Neuron (in vitro differentiated cells): ENCODE results near the gene MAP2K1.

ENCODE experiments used
- H2AFZ ChIP-seq: one replicate; pipeline ENCODE4 v1.6.1; 2013; ENCODE audit warnings: low read depth, mild to moderate bottlenecking, inconsistent platforms, low read length, moderate library complexity
- H3K27me3 ChIP-seq: one replicate; pipeline ENCODE4 v1.6.1; 2013; ENCODE audit warnings: low read length; ENCODE audit not compliant: insufficient read depth
- H3K36me3 ChIP-seq: one replicate; pipeline ENCODE4 v1.6.1; 2013; ENCODE audit warnings: low read length; ENCODE audit not compliant: insufficient read depth
- H3K4me1 ChIP-seq: one replicate; pipeline ENCODE4 v1.6.1; 2013; ENCODE audit warnings: low read length; ENCODE audit not compliant: insufficient read depth
- H3K4me3 ChIP-seq: 2 replicates; pipeline ENCODE4 v1.5.1; 2013; ENCODE audit warnings: mild to moderate bottlenecking, low read length, moderate library complexity
- H3K9me3 ChIP-seq: one replicate; pipeline ENCODE4 v1.6.1; 2013; ENCODE audit warnings: low read length

The MAP2K1 gene

DNA sequence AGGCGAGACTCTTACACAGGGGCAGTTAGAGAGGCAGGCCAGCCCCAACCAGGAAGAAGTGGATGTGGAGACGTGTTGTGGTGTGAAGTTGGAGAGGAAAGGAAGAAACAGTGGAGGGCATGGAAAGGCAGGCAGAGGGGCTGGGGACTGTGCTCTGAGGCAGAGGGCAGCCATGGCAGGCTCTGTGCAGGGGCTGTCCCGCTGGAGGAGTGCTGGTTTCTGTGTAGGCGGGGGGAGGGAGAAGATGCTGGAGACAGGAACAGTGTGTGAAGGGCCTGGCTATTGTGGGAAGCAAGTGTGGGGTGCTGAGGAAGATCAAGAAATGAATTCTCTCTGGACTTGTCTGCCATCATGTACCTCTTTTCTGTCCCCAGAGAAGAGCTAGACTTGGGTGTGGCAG, 89.8 kb downstream of the MAP2K1 start:
- H3K27me3 ChIP-seq, result no peaks in the 10 kb centered on the region
- H3K4me3 ChIP-seq, result no peak overlapping the region
- no peak overlapping the region for H2AFZ ChIP-seq
- no peaks in the 10 kb centered on the region for H3K4me1 ChIP-seq
- no peaks in the 10 kb centered on the region for H3K36me3 ChIP-seq
- no peaks in the 10 kb centered on the region for H3K9me3 ChIP-seq

DNA sequence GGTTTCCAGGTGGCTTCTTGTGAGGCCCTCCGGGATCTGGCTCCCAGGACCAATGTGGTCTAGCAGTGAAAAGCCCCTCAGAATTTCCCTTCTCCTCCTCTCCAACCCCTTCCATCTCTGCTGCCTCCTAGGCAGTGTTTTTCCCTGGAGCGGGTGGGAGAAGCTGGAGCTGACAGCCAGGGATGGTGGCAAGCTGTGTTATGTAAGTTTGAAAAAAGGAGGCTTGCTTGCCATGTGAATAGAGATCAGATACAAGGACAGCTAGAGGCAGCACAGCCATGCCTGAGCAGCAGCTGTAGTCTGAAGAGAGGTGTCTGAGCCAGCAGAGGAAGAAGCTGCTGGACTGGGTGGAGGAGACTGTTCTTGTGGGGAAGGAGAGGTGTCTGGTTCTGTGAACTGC, 90.3 kb downstream of the MAP2K1 start:
- no peak overlapping the region for H3K4me3 ChIP-seq
- H3K4me1 ChIP-seq, result no peaks in the 10 kb centered on the region
- peaks cover 1% of the 10 kb centered on the region for H3K36me3 ChIP-seq
- H2AFZ ChIP-seq, result no peak overlapping the region
- no peaks in the 10 kb centered on the region for H3K9me3 ChIP-seq
- no peaks in the 10 kb centered on the region for H3K27me3 ChIP-seq

DNA sequence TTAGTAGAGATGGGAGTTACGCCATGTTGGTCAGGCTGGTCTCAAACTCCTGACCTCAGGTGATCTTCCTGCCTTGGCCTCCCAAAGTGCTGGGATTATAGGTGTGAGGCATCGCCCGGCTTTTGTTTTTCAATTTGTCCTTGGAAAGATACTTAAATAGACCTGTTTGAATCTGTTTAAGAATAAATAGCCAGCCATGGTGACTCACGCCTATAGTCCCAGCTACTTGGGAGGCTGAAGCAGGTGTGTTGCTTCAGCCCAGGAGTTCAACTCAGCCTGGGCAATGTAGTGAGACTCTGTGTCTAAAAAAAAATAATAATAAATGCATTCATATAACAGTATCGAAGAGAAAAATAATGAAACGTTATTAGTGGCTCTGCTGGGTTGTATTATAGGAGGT, 93.6 kb downstream of the MAP2K1 start:
- H3K4me1 ChIP-seq, result no peaks in the 10 kb centered on the region
- no peaks in the 10 kb centered on the region for H3K27me3 ChIP-seq
- H3K9me3 ChIP-seq, result no peaks in the 10 kb centered on the region
- no peak overlapping the region for H2AFZ ChIP-seq
- no peak overlapping the region for H3K4me3 ChIP-seq
- H3K36me3 ChIP-seq, result peaks cover 11% of the 10 kb centered on the region

DNA sequence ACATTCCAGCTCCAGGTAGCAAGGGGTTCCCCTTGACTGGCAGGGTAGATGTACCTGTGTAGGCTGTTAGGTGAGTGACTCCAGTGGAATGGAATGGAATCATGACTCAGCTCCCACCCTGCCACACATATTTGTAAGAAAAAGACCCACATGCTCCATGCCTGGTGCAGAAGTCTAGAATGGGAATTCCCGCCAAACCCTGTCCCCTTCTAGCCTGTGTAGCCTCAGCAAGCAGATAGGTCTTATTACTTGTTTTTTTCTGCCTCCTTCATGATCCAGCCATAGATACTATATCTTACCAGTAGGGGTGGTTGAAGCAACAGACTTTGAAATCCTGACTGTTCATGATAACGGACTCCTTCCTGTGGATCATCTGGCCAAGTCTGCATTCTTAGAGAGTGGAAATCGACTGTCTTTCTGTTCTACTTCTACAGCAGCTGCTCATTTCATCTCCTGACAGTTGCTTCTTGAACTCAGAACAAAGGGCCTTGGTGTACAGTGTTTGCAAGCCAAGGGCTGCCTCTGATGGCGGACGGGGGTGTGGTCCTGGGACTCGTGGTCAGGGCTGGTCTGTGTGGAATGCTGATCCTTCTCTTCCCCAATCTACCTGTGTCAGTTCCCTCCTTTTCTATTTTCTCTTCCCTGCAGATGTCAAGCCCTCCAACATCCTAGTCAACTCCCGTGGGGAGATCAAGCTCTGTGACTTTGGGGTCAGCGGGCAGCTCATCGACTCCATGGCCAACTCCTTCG, 94.6 kb downstream of the MAP2K1 start:
- Histone ChIP-seq H3K27me3 (no peaks in the 10 kb centered on the region), H3K4me1 (no peaks in the 10 kb centered on the region), H2AFZ (no peak overlapping the region), H3K4me3 (no peak overlapping the region), H3K36me3 (peaks cover 11% of the 10 kb centered on the region), H3K9me3 (no peaks in the 10 kb centered on the region)

DNA sequence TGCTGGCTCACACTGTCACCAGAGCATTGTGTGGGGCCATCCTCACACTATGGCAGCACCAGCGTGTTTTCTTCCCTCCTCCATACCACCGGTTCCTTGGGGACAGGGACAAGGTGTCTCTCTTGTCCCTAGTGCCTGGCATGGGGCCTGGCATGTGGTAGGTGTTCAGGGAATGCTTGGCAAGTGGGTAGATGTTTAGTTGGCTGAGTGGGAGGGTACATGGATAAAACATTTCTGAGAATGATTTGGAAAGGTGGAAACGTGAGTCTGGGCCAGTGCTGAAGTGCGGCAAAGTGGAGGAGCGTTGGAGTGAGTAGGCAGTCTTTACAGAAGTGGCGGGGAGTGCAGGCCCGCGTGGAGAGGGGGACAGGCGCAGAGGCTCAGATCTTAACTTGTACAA, 95.8 kb downstream of the MAP2K1 start:
- Histone ChIP-seq H3K4me3 (no peak overlapping the region), H3K36me3 (peaks cover 15% of the 10 kb centered on the region), H2AFZ (no peak overlapping the region), H3K27me3 (no peaks in the 10 kb centered on the region), H3K4me1 (no peaks in the 10 kb centered on the region), H3K9me3 (no peaks in the 10 kb centered on the region)

DNA sequence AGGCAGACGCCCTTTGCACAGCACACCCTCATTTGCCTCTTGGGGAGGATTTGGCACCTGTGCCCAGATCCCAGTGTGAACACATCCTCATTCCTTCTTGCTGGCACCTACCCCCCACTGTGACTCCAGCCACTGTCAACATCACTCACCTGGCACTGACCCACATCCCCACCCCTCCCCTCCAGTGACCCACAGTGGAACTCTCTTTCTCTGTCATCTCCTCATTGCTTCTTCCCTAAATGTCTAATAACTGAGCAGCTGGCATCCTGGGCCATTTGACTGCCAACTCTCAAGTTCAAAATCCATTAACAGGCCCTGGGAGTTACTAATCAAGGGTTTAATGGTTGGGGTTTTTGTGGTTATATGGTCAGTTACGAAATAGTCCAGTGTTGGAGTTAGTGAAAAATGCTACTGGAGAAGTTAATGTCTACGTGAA, 96.4 kb downstream of the MAP2K1 start:
- Histone ChIP-seq H2AFZ (no peak overlapping the region), H3K36me3 (peaks cover 20% of the 10 kb centered on the region), H3K9me3 (no peaks in the 10 kb centered on the region), H3K4me1 (no peaks in the 10 kb centered on the region), H3K27me3 (no peaks in the 10 kb centered on the region), H3K4me3 (no peak overlapping the region)

DNA sequence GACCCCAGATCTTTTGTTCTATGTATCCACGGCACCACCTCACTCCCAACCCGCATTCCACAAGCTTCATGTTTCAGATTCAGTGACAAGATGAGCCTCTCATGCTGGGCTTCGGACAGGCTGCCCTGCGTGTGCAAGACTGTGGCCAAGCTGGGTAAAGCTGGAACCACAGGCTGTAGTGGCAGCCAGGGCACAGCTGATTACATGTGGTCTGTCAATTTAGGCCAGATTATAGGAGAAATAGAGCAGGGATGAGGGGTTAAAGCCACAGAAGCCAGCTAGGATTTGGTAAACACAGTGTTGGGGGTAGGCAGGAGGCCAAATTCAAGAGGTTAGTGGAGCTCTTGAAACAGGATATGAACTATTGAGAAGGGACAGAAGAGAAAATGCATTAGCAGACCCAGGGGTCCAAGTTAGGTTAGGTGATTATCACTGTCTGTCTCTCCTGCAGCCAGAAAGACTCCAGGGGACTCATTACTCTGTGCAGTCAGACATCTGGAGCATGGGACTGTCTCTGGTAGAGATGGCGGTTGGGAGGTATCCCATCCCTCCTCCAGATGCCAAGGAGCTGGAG, 97.9 kb downstream of the MAP2K1 start:
- Histone ChIP-seq H3K36me3 (peaks cover 20% of the 10 kb centered on the region), H2AFZ (no peak overlapping the region), H3K9me3 (no peaks in the 10 kb centered on the region)

DNA sequence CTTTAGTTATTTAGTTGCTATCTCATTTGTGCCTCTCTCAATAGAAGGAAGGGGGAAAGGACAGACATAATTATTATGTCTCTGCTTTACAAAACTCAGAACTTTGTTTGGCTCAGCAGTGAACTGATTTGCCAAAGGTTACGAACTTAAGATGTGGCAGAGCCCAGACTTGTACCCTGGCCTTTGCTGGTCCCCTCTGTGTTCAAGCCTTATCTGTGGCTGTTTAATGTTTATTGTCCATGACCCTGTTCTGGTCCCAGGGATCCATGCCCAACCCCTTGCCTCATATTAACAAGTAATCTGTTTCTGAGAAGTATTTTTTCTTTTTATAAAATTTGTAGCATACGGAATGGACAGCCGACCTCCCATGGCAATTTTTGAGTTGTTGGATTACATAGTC, 100.2 kb downstream of the MAP2K1 start:
- no peak overlapping the region for H3K4me3 ChIP-seq
- H3K27me3 ChIP-seq, result no peaks in the 10 kb centered on the region
- H2AFZ ChIP-seq, result no peak overlapping the region
- no peaks in the 10 kb centered on the region for H3K9me3 ChIP-seq
- H3K36me3 ChIP-seq, result peaks cover 39% of the 10 kb centered on the region
- H3K4me1 ChIP-seq, result no peaks in the 10 kb centered on the region

More for the DNA sequence above, 97.9 kb downstream of the MAP2K1 start:
- H3K27me3 ChIP-seq, result no peaks in the 10 kb centered on the region
- H3K4me1 ChIP-seq, result no peaks in the 10 kb centered on the region
- H3K4me3 ChIP-seq, result no peak overlapping the region

DNA sequence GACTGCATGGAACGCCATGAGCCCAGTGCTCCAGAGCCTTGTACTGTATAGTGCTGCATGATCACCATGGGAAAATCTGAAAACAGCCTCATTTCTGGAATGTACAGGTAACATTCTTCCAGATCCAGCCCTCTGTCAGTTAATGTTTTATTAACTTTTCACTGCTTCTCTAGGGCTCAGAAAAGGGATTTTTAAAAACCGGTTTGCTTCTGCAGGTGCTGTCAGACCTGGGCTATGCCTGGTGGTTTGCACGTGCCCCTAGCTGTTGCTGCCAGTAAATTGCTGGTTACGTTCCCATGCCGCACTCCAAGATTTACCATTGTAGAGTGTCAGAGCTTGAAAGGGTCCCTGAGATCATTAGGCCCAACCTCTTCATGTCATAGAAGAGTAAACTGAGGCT, 101.8 kb downstream of the MAP2K1 start:
- Histone ChIP-seq H3K4me1 (no peaks in the 10 kb centered on the region), H3K9me3 (no peaks in the 10 kb centered on the region), H3K36me3 (peaks cover 46% of the 10 kb centered on the region), H3K4me3 (no peak overlapping the region), H2AFZ (no peak overlapping the region), H3K27me3 (no peaks in the 10 kb centered on the region)

DNA sequence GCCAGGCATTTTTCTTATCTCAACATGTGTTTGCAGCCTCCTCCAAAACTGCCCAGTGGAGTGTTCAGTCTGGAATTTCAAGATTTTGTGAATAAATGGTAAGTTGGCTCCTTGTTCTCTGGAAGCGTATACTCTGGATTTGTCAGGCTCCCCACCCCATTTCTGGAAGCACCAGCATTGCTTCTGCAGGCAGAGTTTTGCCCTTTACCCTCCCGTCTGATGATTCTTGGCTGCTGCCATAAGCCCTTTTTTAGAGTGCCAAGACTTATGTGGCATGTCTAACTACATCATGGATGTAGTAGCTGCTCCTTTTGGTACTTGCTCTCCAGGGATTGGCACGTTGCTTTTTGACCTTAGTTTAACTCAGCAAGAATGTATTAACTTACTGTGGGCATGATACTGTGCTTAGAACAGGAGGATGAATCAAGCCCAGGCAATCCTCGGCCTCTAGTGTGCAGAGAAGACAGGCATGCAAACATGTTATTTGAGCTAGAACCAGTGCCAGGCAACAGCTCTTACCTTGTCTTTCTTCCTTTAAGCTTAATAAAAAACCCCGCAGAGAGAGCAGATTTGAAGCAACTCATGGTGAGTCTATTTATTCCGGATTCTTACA, 102.6 kb downstream of the MAP2K1 start:
- Histone ChIP-seq H3K4me3 (no peak overlapping the region), H3K27me3 (no peaks in the 10 kb centered on the region), H3K36me3 (peaks cover 51% of the 10 kb centered on the region), H3K4me1 (no peaks in the 10 kb centered on the region), H3K9me3 (no peaks in the 10 kb centered on the region), H2AFZ (no peak overlapping the region)

DNA sequence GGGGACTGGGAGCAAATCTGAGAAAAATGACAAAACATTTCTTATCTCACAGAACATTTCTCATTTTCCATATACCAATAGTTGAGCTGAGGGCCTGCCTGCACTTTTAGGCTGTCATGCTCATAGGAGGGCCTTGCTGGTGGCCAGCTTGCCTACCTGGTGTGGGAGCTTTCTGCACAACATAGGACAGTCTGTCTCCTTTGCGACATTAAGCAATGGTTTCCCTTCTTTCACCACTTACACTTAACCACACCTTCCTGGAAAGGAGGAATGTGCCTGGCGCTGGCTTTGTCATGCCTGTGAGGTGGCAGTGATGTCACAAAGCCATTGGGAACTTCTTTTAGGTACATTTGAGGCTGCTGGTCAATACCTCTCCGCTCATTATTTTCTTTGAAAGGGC, 105.1 kb downstream of the MAP2K1 start:
- no peak overlapping the region for H2AFZ ChIP-seq

DNA sequence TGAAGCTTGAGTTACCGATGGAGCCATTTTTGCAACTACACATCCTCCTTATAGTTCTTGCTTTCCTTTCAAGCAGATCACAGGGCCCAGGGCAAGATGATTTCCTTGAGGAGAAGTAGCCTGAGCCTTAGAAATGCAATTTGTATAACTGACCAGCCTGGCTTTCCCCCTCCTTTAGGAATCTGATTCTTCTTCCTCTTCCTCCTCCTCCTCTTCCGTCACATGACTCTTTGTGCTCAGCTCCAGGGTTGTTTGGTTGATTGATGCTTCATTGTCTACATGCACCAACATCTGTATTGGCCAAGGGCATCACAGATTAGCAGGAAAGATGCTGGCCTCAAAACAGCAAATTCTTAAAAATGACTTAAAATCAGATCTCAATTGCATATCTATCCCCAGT, 107.5 kb downstream of the MAP2K1 start:
- Histone ChIP-seq H3K36me3 (peaks cover 64% of the 10 kb centered on the region), H2AFZ (no peak overlapping the region), H3K27me3 (no peaks in the 10 kb centered on the region), H3K4me3 (no peak overlapping the region), H3K4me1 (peaks cover 7% of the 10 kb centered on the region), H3K9me3 (no peaks in the 10 kb centered on the region)

More for the DNA sequence above, 105.1 kb downstream of the MAP2K1 start:
- no peak overlapping the region for H3K4me3 ChIP-seq
- H3K4me1 ChIP-seq, result peaks cover 2% of the 10 kb centered on the region
- no peaks in the 10 kb centered on the region for H3K9me3 ChIP-seq
- peaks cover 62% of the 10 kb centered on the region for H3K36me3 ChIP-seq
- no peaks in the 10 kb centered on the region for H3K27me3 ChIP-seq

DNA sequence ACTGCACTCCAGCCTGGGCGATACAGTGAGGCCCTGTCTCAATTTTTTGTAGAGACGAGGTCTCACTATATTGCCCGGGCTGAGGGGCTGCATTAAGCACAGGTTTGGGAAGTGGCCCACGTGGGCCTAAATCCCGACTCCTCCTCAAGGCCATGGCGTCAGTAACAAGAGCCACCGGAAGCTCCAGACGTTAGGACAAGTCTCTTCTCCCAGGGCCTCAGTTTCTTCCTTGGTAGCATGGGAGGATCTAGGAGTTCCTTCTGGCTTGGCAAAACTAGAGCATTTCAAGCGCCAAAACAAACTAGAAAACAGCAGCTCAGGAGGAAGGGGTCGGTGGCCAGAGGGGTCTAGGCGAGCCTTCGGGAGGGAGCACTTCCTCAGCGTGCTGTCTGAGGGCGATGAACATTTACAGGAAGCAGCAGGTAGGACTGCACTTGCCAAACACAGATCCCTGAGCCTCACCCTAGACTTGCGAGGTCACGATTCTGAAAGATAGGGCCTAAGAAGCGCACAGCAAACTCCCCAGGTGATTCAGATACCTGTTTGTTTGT, 110.3 kb downstream of the MAP2K1 start:
- Histone ChIP-seq H3K4me3 (peak overlapping the region; percentile 75), H3K4me1 (peaks cover 7% of the 10 kb centered on the region), H2AFZ (peak overlapping the region; percentile 19), H3K9me3 (no peaks in the 10 kb centered on the region), H3K36me3 (peaks cover 70% of the 10 kb centered on the region), H3K27me3 (no peaks in the 10 kb centered on the region)
